SU-DHL-6 (cell line): ENCODE results near the gene KLF15.

Source experiments
- H2AFZ ChIP-seq: fragments of 200-600 bp; sonication (generic); 2 replicates; pipeline ENCODE4 v1.6.1; 2014; ENCODE audit warnings: low read depth, mild to moderate bottlenecking, moderate library complexity, mixed read lengths, antibody characterized with exemption, low read length; ENCODE audit not compliant: severe bottlenecking
- H3F3A ChIP-seq: fragments of 200-600 bp; shearing (Covaris generic); 2 replicates; pipeline ENCODE4 v1.6.0; 2016; ENCODE audit warnings: antibody characterized with exemption, mild to moderate bottlenecking; ENCODE audit not compliant: insufficient read depth
- H3K27ac ChIP-seq: fragments of 200-600 bp; sonication (generic); 2 replicates; pipeline ENCODE4 v1.5.1; 2016; ENCODE audit warnings: low read depth, mild to moderate bottlenecking, low read length, moderate library complexity, mixed read lengths
- H3K27me3 ChIP-seq: fragments of 200-600 bp; sonication (generic), shearing (Covaris generic); 2 replicates; pipeline ENCODE4 v1.6.0; 2014; ENCODE audit warnings: mild to moderate bottlenecking, low read length
- H3K36me3 ChIP-seq: fragments of 200-600 bp; sonication (generic); 2 replicates; pipeline ENCODE4 v1.6.1; 2014; ENCODE audit warnings: mild to moderate bottlenecking, low read length, mixed read lengths
- H3K4me2 ChIP-seq: fragments of 300-600, 200-600 bp; shearing (Covaris generic), sonication (generic); 2 replicates; pipeline ENCODE4 v1.6.0; 2014; ENCODE audit warnings: low read length, low read depth, mild to moderate bottlenecking; ENCODE audit not compliant: poor library complexity, severe bottlenecking
- H3K4me3 ChIP-seq: fragments of 200-600 bp; sonication (generic); 2 replicates; pipeline ENCODE4 v1.5.1; 2014; ENCODE audit warnings: antibody characterized with exemption, low read length, mild to moderate bottlenecking, mixed read lengths; ENCODE audit not compliant: insufficient read depth, poor library complexity, severe bottlenecking
- H3K79me2 ChIP-seq: fragments of 200-600 bp; sonication (generic); 2 replicates; pipeline ENCODE4 v1.6.1; 2014; ENCODE audit warnings: mild to moderate bottlenecking, low read length, moderate library complexity; ENCODE audit not compliant: insufficient read depth
- H3K9ac ChIP-seq: fragments of 200-600 bp; sonication (generic); 2 replicates; pipeline ENCODE4 v1.7.0; 2014; ENCODE audit warnings: mild to moderate bottlenecking, low read length
- H3K9me2 ChIP-seq: fragments of 200-600 bp; sonication (generic); replicated peaks from 2 replicates; pipeline ENCODE4 v1.6.1; 2014; ENCODE audit warnings: low read length; ENCODE audit not compliant: insufficient read depth
- H3K9me3 ChIP-seq: fragments of 200-600 bp; sonication (generic); 2 replicates; pipeline ENCODE4 v1.6.1; 2014; ENCODE audit warnings: low read length, mixed read lengths; ENCODE audit not compliant: insufficient read depth
- H4K20me1 ChIP-seq: fragments of 200-600 bp; sonication (generic); 2 replicates; pipeline ENCODE4 v1.6.1; 2014; ENCODE audit warnings: low read depth, mild to moderate bottlenecking, antibody characterized with exemption, low read length, moderate library complexity, mixed read lengths
- CTCF ChIP-seq: fragments of 200-600 bp; sonication (generic); IDR thresholded peaks from one replicate; pipeline ENCODE4 v1.5.1; 2017; ENCODE audit warnings: antibody characterized with exemption, mild to moderate bottlenecking, low read length, moderate library complexity; ENCODE audit not compliant: insufficient read depth, poor library complexity, severe bottlenecking
- EZH2phosphoT487 ChIP-seq: fragments of 200-600 bp; sonication (generic), shearing (Covaris generic); conservative IDR thresholded peaks from 2 replicates; pipeline ENCODE4 v1.6.1; 2018; ENCODE audit warnings: mild to moderate bottlenecking, antibody characterized with exemption, low read length, moderate library complexity, mixed read lengths

The KLF15 gene

GRCh38 chr3:126394179-126394976 lies 37.2 kb upstream of the KLF15 start, which contains the start of gene CFAP100:
CFAP100 (plus strand) TSS chr3:126394909; CDS start chr3:126396001, 1,092 bp downstream.
- Histone ChIP-seq H3K36me3 (no peaks in the 10 kb centered on the region), H3K9ac (no peak within 1 kb of the TSS), H3K79me2 (no peaks in the 10 kb centered on the region), H3K4me3 (no peak within 1 kb of the TSS), H3K4me2 (no peak within 1 kb of the TSS), H2AFZ (no peak within 1 kb of the TSS), H3K27ac (no peak within 1 kb of the TSS), H4K20me1 (no peaks in the 10 kb centered on the region), H3F3A (no peaks in the 10 kb centered on the region), H3K27me3 (no peaks in the 10 kb centered on the region), H3K9me3 (no peaks in the 10 kb centered on the region), H3K9me2 (no peaks in the 10 kb centered on the region)
- no peak for TF ChIP-seq EZH2phosphoT487
- TF ChIP-seq CTCF, result no peak

GRCh38 chr3:126393563-126393962 lies 36.4 kb upstream of the KLF15 start:
- Histone ChIP-seq H3K27ac (no peak overlapping the region), H3K4me2 (no peak overlapping the region), H2AFZ (no peak overlapping the region), H3K9me2 (no peaks in the 10 kb centered on the region), H3F3A (no peaks in the 10 kb centered on the region), H3K36me3 (no peaks in the 10 kb centered on the region), H3K9me3 (no peaks in the 10 kb centered on the region), H3K79me2 (no peaks in the 10 kb centered on the region), H3K4me3 (no peak overlapping the region), H3K27me3 (no peaks in the 10 kb centered on the region), H4K20me1 (no peaks in the 10 kb centered on the region), H3K9ac (no peak overlapping the region)
- no peak for TF ChIP-seq EZH2phosphoT487
- no peak for TF ChIP-seq CTCF

- Histone ChIP-seq H2AFZ (no peak overlapping the region), H3F3A (no peaks in the 10 kb centered on the region), H3K9me2 (no peaks in the 10 kb centered on the region), H3K27ac (no peak overlapping the region), H3K4me2 (no peak overlapping the region), H3K4me3 (no peak overlapping the region), H4K20me1 (no peaks in the 10 kb centered on the region), H3K9me3 (no peaks in the 10 kb centered on the region), H3K79me2 (no peaks in the 10 kb centered on the region), H3K27me3 (no peaks in the 10 kb centered on the region), H3K36me3 (no peaks in the 10 kb centered on the region), H3K9ac (no peak overlapping the region)
- TF ChIP-seq EZH2phosphoT487 (no peak), CTCF (no peak)
These were observed 35.0 kb upstream of the KLF15 start for GRCh38 chr3:126392246-126392645.
